DMS 273 (cell line): ENCODE results near the gene PRKCA.

Experiments used
- DNase-seq: peaks from one replicate; lab custom pipeline; 2025; ENCODE audit not compliant: unreplicated experiment; lab: John Stamatoyannopoulos, UW

Gene PRKCA

DNA sequence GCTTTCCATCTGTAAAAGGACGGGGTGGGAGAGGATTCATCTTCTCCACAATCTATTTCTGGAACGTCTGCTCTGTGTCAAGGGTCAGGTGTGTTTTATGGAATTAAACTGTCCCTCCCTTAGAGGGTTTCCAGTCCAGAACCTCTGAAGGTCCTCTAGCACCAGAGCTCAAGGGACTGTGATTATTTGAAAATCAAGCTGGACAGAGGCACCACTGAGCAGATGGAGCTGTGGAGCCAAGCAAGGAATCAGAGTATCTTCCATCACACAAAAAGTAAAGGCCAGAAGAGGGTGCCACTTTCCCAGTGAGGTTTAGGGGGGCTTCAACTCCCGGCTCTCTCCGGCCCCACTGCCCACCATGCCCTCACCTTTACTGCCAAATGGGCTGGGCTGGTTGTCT is 539.3 kb downstream of the PRKCA start:
- no peak for DNase-seq

DNA sequence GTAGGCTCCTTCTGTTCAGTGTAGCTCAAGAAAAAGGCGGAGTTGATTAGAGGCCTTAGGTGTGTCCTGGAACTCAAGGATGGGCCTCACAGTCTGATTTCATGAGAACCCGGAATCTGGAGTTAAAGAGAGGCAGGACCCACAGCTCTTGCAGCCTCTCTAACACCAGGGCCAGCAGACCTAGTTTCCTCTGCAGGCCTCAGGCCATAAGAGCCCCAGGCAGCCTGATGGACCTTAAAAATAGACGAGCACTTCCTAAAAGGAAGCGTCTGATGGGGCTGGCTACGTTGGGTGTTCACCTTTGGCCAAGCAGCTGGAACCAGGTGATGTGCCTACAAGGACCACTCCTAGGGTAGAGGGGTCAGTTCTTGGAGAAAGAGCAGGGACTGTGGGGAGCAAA is 540.1 kb downstream of the PRKCA start:
- DNase-seq, result no peak

DNA sequence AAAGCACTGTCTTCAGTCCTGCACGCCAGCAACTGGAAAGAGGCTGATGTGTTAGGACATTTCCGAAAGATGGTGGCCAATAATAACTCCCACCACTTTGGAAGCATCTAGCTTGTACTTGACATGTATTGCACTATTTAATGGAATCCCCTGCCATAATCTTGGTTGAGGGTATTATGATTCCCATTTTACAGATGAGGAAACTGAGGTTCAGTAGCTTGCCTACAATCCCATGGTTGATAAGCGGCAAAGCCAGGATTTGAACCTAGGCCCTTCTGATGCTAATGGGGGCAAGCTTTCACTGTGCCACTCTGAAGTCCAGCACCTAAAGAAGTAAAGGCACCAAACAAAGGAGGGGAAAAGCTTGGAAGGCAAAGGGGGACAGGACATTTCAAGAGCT is 540.5 kb downstream of the PRKCA start:
- DNase-seq, result no peak

DNA sequence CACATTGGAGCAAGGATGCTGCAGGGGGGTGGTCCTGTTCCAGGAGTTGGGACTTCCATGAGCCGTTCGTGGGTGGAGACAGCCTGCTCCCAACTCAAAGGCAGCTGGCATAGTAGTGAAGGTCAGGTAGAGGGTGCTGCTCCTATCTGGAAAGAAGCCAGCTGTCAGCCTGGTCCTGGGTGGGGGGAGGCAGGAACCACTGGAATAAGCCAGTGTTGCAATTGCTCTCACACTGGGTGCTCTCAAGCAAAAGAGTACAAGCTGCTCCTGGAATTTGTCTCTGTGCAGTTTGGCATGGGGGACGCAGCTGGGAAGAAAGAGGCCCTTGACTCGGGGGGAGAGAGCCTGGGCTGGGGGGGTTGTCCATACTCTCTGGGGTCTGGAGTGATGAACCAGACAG is 541.2 kb downstream of the PRKCA start:
- DNase-seq, result peak; percentile 31

DNA sequence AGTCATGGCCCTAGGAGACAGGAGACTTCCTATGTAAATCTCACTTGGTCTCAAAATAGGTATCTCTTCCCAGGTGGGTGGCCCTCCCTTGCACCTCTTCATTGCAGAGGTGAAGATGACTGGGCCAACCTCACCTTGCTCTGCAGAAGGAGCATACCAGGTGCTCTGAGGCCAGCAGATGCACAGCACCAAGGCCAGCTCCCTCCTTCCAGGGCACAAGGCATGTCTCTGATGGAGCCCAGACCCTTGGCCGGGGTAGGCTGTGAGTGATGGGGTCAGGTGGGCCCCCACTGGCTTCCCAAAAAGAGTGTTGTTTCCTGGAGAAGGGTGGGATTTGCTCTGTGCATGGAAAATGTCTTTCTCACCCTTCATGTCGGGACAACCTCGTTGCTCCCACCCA is 545.3 kb downstream of the PRKCA start:
- no peak for DNase-seq

DNA sequence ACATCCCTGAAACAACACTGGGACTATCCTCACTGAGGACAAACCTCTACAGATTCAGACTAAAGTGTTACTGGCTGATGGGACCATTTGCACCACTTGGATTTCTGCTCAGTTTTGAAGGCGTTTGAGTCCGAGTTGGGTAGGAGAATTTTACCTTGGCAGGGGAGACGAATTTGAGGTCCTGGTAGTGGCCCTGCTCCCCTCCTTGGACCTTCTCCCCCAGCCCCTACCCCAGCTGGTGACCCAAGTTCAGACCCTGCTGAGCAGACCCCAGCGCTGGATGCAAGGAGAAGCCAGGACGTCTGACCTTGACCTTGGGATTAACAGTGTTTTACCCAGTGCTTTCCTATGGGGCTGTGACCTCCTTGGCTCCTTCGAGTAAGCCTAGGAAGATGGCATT is 546.1 kb downstream of the PRKCA start:
- no peak for DNase-seq

DNA sequence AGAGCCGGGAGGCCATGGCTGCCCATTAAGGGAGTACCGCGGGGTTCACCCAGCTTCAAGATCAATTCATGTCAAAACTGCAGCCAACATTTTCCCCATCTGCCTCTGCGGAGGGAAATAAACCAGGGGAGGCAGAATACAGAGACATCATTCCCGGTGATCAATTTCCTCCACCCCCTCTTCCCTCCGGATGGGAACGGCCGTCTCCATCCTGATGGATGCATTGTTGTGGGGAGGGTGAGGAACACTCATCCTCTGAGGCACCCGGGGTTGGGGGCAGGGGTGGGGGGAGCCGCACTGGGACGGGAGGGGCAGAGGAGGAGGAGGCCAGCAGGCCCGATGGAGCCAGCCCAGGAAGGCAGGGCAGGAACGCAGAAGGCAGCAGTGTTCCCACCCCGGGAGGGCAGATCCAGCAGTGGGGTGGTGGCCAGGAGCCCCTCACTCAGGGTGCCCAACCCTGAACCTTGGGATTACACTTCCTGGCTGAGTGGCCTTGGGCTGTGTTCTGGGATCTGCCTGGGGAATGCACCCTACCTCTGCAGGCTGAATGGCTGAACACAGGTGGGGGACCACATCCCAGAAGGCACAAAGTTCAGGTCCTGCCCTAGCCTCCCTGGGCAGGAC is 546.7 kb downstream of the PRKCA start:
- no peak for DNase-seq

DNA sequence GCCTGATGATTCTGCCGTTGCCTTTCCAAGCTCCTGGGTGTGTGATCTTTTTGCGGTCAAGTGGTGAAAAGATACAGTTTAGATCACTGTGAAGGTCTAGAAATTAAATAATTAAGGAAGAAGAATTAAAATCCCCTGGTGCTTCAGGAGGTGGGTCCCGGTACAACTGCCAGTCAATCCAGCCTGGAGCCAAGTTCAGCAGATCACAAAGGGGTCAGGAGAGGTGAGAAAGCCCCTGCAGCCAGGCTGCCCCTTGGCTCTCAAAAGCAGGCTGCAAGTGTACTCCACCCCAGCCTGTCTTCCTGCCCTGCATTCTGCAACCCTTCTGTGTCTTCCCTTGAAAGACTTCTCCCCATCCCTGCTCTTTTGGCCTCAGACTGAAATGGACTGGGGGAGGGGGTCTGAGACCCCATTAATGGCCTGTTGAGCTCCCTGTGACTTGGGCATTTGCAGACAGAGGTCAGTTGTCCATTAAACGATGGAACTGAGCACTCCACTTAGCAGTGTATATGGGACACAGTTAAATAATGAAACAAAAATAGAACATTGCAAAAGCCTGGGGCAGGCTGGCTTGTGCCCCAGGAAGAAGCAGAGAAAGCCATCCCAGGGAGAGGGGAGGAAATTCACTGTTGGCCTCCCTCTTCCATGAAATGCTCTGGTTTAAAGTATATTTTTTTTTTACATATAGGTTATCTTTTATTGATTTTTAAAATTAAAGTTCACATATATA is 547.6 kb downstream of the PRKCA start:
- DNase-seq, result no peak

DNA sequence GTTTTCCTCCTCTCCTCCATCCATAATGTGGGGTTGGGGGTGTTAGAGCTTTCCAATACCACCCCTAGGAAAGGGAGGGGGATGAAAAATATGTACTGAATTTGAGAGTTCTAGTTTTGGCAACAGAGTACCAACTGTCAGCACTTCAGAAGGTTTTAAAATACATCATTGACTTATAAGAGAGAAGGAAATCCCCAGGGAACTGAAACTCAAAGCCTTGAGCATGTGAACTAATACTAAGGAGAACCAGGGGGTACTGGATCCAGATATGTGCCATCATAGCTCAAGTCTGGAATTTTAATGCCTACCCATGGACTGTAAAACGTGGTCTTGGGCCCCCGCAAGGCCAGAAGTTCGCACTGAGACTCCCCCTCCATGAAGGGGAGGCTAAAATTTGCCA is 548.3 kb downstream of the PRKCA start:
- DNase-seq, result peak; percentile 21

DNA sequence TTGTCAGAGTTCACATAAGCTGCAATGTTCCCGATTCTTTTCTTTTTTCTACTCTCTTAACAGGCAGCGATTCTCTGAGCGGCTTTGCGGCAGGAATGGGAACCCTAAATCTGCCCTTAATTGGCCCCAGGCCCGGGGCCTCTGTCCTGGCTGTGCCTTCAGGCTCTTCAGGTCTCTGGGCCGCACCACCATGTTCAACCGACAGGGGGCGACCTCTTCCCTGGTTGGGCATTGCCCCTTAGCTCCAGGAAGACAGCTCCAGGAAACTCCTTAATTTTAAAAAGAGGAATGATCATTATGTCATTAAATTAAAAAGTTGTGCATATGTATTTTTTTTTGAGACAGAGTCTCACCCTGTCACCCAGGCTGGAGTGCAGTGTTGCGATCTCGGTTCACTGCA is 552.8 kb downstream of the PRKCA start:
- DNase-seq, result peak; percentile 32

DNA sequence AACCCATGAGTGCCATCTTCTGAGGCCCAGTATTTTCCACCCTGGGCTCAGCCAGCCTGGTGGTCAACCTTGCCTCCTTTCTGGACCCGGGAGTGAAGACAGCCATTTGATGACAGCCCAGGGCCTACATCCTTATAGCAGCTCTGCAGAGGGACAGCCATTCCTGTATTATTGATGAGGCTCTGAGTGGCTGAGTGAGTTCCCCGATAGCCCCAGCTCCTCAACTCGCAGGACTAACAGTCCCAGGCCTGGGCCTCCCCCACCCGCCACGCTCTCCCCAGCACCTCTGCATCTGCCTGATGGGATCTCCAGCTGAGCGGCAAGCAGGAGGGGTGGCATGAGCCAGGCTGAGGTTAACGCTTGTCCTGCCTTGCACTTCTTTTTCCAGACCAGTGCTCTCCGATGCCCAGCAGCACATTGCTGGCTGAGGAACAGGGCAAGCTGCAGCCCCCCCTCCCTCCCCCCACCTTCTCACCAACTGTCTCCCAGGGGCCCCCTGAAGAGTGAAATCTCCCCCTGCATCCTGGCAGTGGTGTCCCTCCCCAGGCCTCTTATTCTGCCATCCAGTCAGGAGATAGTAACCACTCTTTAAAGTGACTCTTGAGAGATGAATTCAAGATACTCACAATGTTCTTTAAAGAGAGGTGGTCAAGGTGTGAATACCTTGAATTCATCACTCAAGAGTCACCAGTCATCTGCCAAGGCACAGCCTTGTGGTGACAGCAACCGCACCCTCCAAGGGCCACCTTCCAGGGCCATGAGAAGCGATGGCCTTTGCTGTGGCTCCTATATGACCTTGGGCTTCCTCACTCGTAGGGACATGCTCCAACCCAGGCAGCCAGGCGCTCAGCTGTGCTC is 556.0 kb downstream of the PRKCA start:
- no peak for DNase-seq

DNA sequence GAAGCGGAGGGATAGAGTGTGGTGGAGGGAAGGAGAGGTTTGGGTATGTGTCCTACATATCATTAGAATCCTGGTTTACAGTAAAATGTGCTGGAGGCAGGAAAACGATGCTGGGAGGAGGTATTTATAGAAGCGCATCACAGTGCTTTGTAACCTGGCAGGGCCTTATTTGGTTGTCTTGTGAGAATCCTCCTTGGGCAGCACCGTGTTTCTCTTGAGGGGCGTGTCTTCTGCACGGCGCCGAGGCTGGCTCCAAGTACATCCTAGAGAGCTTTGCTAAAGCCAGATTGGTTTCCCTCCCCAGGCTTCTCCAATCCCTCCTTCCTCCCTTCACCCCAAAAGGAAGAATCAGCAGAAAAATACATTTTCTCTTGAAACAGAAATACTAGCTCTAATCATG is 556.9 kb downstream of the PRKCA start:
- no peak for DNase-seq

DNA sequence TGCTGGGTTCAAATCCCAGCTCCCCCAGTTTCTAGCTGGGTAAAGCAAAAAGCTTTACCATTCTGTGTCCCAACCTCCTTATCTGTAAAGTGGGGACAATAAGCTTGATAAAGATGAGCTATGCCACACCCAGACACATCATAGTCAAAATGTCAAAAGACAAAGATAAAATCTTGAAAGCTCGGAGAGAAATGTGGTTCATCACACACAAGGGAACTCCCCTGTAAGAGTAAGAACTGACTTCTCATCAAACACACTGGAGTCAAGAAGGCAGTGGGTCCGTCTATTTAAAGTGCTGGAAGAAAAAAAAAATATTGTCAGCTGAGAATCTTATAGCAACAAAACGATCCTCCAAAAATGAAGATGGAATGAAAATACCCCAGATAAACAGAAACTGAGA is 557.8 kb downstream of the PRKCA start:
- DNase-seq, result no peak
